A549 (cell line): ENCODE data around the gene PALLD. TPM values are rescaled to one million over a fixed set of nuclear protein-coding genes. Genes with fewer than 3 reads are reported as not detected.

Experiments
- ATAC-seq, 2 experiments: fragments of 200-7000 bp in 1 of 2; fragments of >200 bp in 1 of 2; cut with Nextera tagmentation in 1 of 2; cut with Tn5 transposase in 1 of 2; 3 replicates each; pipeline versions ENCODE4 v1.8.0 to v1.9.1; 2018 to 2020; ENCODE audit warnings: mild to moderate bottlenecking in 1 of 2, moderate library complexity in 1 of 2
- CTCF ChIA-PET: fragments of 300-600 bp; sonication (Branson Sonifier 250); formaldehyde crosslinking; extraction: SDS; loops from one replicate; lab custom pipeline; 2021; ENCODE audit warnings: antibody characterized with exemption, inconsistent platforms; lab: Yijun Ruan, JAX
- POLR2A ChIA-PET: fragments of 350-600 bp; formaldehyde crosslinking; extraction: SDS; loops from one replicate; lab custom pipeline; 2021; ENCODE audit warnings: antibody characterized with exemption, inconsistent platforms; lab: Yijun Ruan, JAX
- DNase-seq, 2 experiments: peaks; one replicate each; pipeline versions ENCODE4 v3.0.0 to v3.0.0-alpha.2; 2011 to 2016; ENCODE audit warnings: low read depth in 1 of 2, low spot score in 1 of 2
- FAIRE-seq: peaks from 2 replicates; lab custom pipeline; 2011; peaks lifted over from hg19 to GRCh38; lab: Jason Lieb, UNC
- H3K27ac ChIP-seq, 2 experiments: fragments of >200 bp; sonication (Bioruptor Twin); formaldehyde crosslinking; 3 replicates each; pipeline ENCODE4 v1.5.1; 2016 to 2017
- H3K4me1 ChIP-seq: fragments of >200 bp; sonication (Bioruptor Twin); formaldehyde crosslinking; 3 replicates; pipeline ENCODE4 v1.6.1; 2016
- H3K4me2 ChIP-seq: fragments of >200 bp; sonication (Bioruptor Twin); formaldehyde crosslinking; 3 replicates; pipeline ENCODE4 v1.6.1; 2016
- H3K4me3 ChIP-seq: fragments of >200 bp; sonication (Bioruptor Twin); formaldehyde crosslinking; 3 replicates; pipeline ENCODE4 v1.5.1; 2016
- H3K9me3 ChIP-seq: fragments of >200 bp; sonication (Bioruptor Twin); formaldehyde crosslinking; 3 replicates; pipeline ENCODE4 v1.6.1; 2016
- BHLHE40 ChIP-seq: IDR thresholded peaks from 2 replicates; pipeline ENCODE4 v1.6.1; 2012; ENCODE audit warnings: low read depth, low read length, inconsistent platforms
- CHD4 ChIP-seq: fragments of 200-600 bp; sonication (generic); IDR thresholded peaks from 2 replicates; pipeline ENCODE4 v1.6.1; 2016; ENCODE audit warnings: antibody characterized with exemption, mild to moderate bottlenecking, borderline replicate concordance
- ESRRA ChIP-seq: fragments of 150-350 bp; IDR thresholded peaks from 2 replicates; pipeline ENCODE4 v1.6.1; 2014; ENCODE audit warnings: mild to moderate bottlenecking, low read length, borderline replicate concordance
- FOXS1 ChIP-seq: fragments of 250-450 bp; sonication (Bioruptor Pico); IDR thresholded peaks from 2 replicates; pipeline ENCODE4 v1.5.0; 2020; ENCODE audit warnings: mild to moderate bottlenecking, moderate library complexity
- HEYL ChIP-seq: fragments of 250-450 bp; sonication (Bioruptor Pico); IDR thresholded peaks from 2 replicates; pipeline ENCODE4 v1.8.0; 2021; ENCODE audit warnings: mild to moderate bottlenecking, moderate library complexity
- HOXB13 ChIP-seq: fragments of 250-450 bp; sonication (Bioruptor Pico); IDR thresholded peaks from 2 replicates; pipeline ENCODE4 v1.5.0; 2020; ENCODE audit warnings: low read depth, mild to moderate bottlenecking, moderate library complexity
- JUNB ChIP-seq: fragments of >200 bp; sonication (Bioruptor Twin); formaldehyde crosslinking; IDR thresholded peaks from 2 replicates; pipeline ENCODE4 v1.6.1; 2016
- KDM5A ChIP-seq: fragments of 200-600 bp; sonication (generic); IDR thresholded peaks from 2 replicates; pipeline ENCODE4 v1.6.1; 2016; ENCODE audit warnings: antibody characterized with exemption, mild to moderate bottlenecking
- MAFK ChIP-seq: fragments of 450-650 bp; IDR thresholded peaks from 2 replicates; pipeline ENCODE4 v1.6.1; 2014; ENCODE audit not compliant: partially characterized antibody
- NPAS2 ChIP-seq: fragments of 250-450 bp; sonication (Bioruptor Pico); IDR thresholded peaks from 2 replicates; pipeline ENCODE4 v1.8.0; 2022; ENCODE audit warnings: mild to moderate bottlenecking, moderate library complexity, borderline replicate concordance
- RARB ChIP-seq: fragments of 250-450 bp; sonication (Bioruptor Pico); IDR thresholded peaks from 2 replicates; pipeline ENCODE4 v1.8.0; 2021; ENCODE audit warnings: mild to moderate bottlenecking, moderate library complexity
- SREBF2 ChIP-seq: fragments of 450-650 bp; IDR thresholded peaks from 2 replicates; pipeline ENCODE4 v1.6.1; 2014; ENCODE audit warnings: mild to moderate bottlenecking, moderate library complexity
- ZC3H11A ChIP-seq: fragments of 450-650 bp; IDR thresholded peaks from 2 replicates; pipeline ENCODE4 v1.6.1; 2014; ENCODE audit warnings: antibody characterized with exemption, mild to moderate bottlenecking
- ZNF302 ChIP-seq: fragments of 250-450 bp; sonication (Bioruptor Pico); IDR thresholded peaks from 2 replicates; pipeline ENCODE4 v1.9.0; 2021; ENCODE audit warnings: inconsistent platforms, mild to moderate bottlenecking, moderate library complexity
- ZSCAN20 ChIP-seq: fragments of 250-450 bp; sonication (Bioruptor Pico); IDR thresholded peaks from 2 replicates; pipeline ENCODE4 v1.8.0; 2022; ENCODE audit warnings: mild to moderate bottlenecking, moderate library complexity
- WGBS: methylation state at CpG from one replicate; pipeline ENCODE4 v1.1.6; 2017; ENCODE audit errors: missing lambda C conversion rate; 5-methylcytosine and 5-hydroxymethylcytosine counted together
- polyA plus RNA-seq, 4 experiments: library from polyadenylated mRNA; depleted of rRNA in 3 of 4; stranded (reverse); fragments of >200 nt; fragmentation: RNase III in 1 of 4; extraction: RNeasy Plus Mini Kit Qiagen cat#74134 plus additional on column Dnase treatment in 1 of 4; gene quantifications; 2 replicates in 3 of 4; 3 replicates in 1 of 4; pipeline ENCODE4 v1.2.3, GENCODE V29; 2011 to 2017
- TF ChIP-seq, protein P1 (sequence below): IDR thresholded peaks from 2 replicates; pipeline ENCODE4 v1.6.1; 2012; ENCODE audit warnings: low read depth, borderline replicate concordance
- TF ChIP-seq, protein P2 (sequence below): fragments of 200-600 bp; sonication (generic); IDR thresholded peaks from 2 replicates; pipeline ENCODE4 v1.6.1; 2016; ENCODE audit warnings: antibody characterized with exemption, mild to moderate bottlenecking, moderate library complexity
- TF ChIP-seq, protein P3 (sequence below): fragments of >200 bp; sonication (Bioruptor Twin); formaldehyde crosslinking; IDR thresholded peaks from 3 replicates; pipeline ENCODE4 v1.6.1; 2016

Gene PALLD
- polyA plus RNA-seq, 2 of the 4 experiments (the other 2 are of a cell fraction): 88.8 to 113 TPM

DNA sequence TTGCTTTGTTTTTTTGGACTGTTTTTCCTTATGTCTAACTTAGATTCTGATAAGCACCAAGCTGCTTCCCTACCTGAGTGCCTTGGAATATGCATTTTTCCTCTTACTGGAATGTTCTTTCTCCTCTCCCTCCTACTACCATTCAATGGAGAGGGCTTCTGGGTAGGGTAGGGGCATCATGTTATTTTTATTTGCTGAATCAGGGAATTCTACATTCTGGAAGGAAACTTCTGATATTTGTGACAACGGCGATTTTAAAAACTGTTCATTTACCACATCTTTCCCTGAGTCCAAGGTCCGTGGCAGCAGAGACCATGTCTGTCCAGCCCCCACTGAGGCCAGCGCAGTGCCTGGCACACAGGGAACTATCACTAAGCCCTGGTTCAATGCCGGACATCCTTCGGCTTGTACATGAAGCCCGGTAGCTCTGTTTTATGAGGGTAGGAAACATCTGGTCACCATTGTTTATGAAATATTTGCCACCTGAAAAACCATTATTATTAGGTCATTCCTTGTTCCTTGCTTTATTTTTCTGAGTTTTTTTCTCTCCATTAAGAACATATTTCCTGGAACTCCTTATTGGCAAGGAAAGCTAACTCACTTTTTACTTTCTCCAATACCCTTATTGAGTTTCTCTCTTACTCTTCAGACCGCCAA lies 57.0 kb downstream of the PALLD start:
- TF ChIP-seq MAFK: peak; percentile 88
- TF ChIP-seq, protein P1, sequence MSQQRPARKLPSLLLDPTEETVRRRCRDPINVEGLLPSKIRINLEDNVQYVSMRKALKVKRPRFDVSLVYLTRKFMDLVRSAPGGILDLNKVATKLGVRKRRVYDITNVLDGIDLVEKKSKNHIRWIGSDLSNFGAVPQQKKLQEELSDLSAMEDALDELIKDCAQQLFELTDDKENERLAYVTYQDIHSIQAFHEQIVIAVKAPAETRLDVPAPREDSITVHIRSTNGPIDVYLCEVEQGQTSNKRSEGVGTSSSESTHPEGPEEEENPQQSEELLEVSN: no peak
- Histone ChIP-seq H3K4me2 (no peak overlapping the region), H3K9me3 (no peaks in the 10 kb centered on the region), H3K4me1 (peaks cover 40% of the 10 kb centered on the region), H3K4me3 (no peak overlapping the region), H3K27ac (peak overlapping the region in 1 of 2 experiments; percentile 48; a peak in 1 of 6 replicates)
- WGBS: 85% methylated on average over 8 of the region's 8 CpGs
- ChIA-PET CTCF (no interaction called here), POLR2A (no interaction called here)
- ATAC-seq: no peak
- DNase-seq: no peak
- FAIRE-seq: no peak

DNA sequence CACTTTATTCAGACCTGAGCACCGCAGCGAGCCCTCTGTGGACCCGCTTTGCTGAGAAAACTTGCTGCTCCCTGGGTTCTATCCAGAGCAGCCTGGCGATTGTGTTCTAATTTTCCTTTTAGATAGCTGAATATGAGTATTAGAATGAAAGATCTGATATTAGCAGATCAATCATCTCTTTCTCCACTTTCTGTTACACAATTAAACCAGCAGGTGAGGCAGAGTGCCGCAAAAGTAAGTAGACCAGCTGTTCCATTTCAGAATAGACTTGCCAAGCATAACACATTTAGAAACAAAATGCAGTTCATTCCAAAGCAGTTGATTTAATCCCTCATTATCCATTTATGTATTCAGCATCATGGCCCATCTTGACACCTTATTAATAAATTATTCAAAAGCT lies 58.6 kb downstream of the PALLD start:
- no peak for TF ChIP-seq ESRRA
- TF ChIP-seq, protein P2, sequence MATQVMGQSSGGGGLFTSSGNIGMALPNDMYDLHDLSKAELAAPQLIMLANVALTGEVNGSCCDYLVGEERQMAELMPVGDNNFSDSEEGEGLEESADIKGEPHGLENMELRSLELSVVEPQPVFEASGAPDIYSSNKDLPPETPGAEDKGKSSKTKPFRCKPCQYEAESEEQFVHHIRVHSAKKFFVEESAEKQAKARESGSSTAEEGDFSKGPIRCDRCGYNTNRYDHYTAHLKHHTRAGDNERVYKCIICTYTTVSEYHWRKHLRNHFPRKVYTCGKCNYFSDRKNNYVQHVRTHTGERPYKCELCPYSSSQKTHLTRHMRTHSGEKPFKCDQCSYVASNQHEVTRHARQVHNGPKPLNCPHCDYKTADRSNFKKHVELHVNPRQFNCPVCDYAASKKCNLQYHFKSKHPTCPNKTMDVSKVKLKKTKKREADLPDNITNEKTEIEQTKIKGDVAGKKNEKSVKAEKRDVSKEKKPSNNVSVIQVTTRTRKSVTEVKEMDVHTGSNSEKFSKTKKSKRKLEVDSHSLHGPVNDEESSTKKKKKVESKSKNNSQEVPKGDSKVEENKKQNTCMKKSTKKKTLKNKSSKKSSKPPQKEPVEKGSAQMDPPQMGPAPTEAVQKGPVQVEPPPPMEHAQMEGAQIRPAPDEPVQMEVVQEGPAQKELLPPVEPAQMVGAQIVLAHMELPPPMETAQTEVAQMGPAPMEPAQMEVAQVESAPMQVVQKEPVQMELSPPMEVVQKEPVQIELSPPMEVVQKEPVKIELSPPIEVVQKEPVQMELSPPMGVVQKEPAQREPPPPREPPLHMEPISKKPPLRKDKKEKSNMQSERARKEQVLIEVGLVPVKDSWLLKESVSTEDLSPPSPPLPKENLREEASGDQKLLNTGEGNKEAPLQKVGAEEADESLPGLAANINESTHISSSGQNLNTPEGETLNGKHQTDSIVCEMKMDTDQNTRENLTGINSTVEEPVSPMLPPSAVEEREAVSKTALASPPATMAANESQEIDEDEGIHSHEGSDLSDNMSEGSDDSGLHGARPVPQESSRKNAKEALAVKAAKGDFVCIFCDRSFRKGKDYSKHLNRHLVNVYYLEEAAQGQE: no peak
- no peak for TF ChIP-seq NPAS2 (CRISPR knock-in tag)
- no peak for TF ChIP-seq RARB (CRISPR knock-in tag)
- no peak for TF ChIP-seq CHD4
- TF ChIP-seq, protein P1: no peak
- TF ChIP-seq FOXS1 (CRISPR knock-in tag): no peak
- TF ChIP-seq, protein P3, sequence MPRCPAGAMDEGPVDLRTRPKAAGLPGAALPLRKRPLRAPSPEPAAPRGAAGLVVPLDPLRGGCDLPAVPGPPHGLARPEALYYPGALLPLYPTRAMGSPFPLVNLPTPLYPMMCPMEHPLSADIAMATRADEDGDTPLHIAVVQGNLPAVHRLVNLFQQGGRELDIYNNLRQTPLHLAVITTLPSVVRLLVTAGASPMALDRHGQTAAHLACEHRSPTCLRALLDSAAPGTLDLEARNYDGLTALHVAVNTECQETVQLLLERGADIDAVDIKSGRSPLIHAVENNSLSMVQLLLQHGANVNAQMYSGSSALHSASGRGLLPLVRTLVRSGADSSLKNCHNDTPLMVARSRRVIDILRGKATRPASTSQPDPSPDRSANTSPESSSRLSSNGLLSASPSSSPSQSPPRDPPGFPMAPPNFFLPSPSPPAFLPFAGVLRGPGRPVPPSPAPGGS: no peak
- no peak for TF ChIP-seq ZNF302 (CRISPR knock-in tag)
- TF ChIP-seq BHLHE40: no peak
- no peak for TF ChIP-seq HEYL
- TF ChIP-seq ZC3H11A: no peak
- no peak for TF ChIP-seq ZSCAN20
- no peak for TF ChIP-seq MAFK
- no peak for TF ChIP-seq SREBF2
- no peak for TF ChIP-seq KDM5A
- TF ChIP-seq HOXB13 (CRISPR knock-in tag): no peak
- no peak for TF ChIP-seq JUNB
- WGBS: 95% methylated on average over 5 of the region's 5 CpGs

More for the DNA sequence above, 58.6 kb downstream of the PALLD start:
- no peaks in the 10 kb centered on the region for H3K9me3 ChIP-seq
- ChIA-PET CTCF (no interaction called here), POLR2A (no interaction called here)
- H3K4me2 ChIP-seq: no peak overlapping the region
- peaks cover 45% of the 10 kb centered on the region for H3K4me1 ChIP-seq
- no peak for DNase-seq
- no peak for FAIRE-seq
- no peak for ATAC-seq
- H3K27ac ChIP-seq: 0 out of 6 replicates have a peak overlapping the region, but pooled peaks of 1 of the 2 experiments have one; percentile 5
- H3K4me3 ChIP-seq: no peak overlapping the region
